HepG2 (cell line): ENCODE measurements around the gene CNTD1. TPM values are rescaled to one million over a fixed set of nuclear protein-coding genes. Genes with fewer than 3 reads are reported as not detected.

Source experiments
- ATAD3A ChIP-seq: sonication (generic); formaldehyde crosslinking; IDR thresholded peaks from 2 replicates; pipeline ENCODE4 v1.4.0; 2020; ENCODE audit warnings: missing genetic modification reagents
- BORCS8-MEF2B ChIP-seq: sonication (generic); formaldehyde crosslinking; IDR thresholded peaks from 2 replicates; pipeline ENCODE4 v1.8.0; 2022; ENCODE audit warnings: mild to moderate bottlenecking, missing genetic modification reagents
- FOXP1 ChIP-seq, 2 experiments: fragments of 450-650 bp in 1 of 2; IDR thresholded peaks; 2 replicates each; pipeline ENCODE4 v1.6.1; 2017 to 2018; ENCODE audit warnings: antibody characterized with exemption in 1 of 2
- KLF11 ChIP-seq: IDR thresholded peaks from 2 replicates; pipeline ENCODE4 v1.6.1; 2016; ENCODE audit warnings: missing compliant biosample characterization
- MED1 ChIP-seq: sonication (generic); formaldehyde crosslinking; IDR thresholded peaks from 2 replicates; pipeline ENCODE4 v1.4.0; 2020; ENCODE audit warnings: missing genetic modification reagents
- MLLT10 ChIP-seq: sonication (generic); formaldehyde crosslinking; IDR thresholded peaks from 2 replicates; pipeline ENCODE4 v1.4.0; 2020; ENCODE audit warnings: missing genetic modification reagents
- NFE2L2 ChIP-seq: fragments of 150-350 bp; IDR thresholded peaks from 2 replicates; pipeline ENCODE4 v1.6.1; 2014; ENCODE audit warnings: low read length
- NPAS2 ChIP-seq: sonication (generic); formaldehyde crosslinking; IDR thresholded peaks from 2 replicates; pipeline ENCODE4 v1.8.0; 2022; ENCODE audit warnings: mild to moderate bottlenecking, missing genetic modification reagents, borderline replicate concordance
- SMYD3 ChIP-seq: sonication (generic); formaldehyde crosslinking; IDR thresholded peaks from 2 replicates; pipeline ENCODE4 v1.8.1; 2023; ENCODE audit warnings: mild to moderate bottlenecking, missing genetic modification reagents
- TAF15 ChIP-seq: fragments of 200-400 bp; formaldehyde crosslinking; IDR thresholded peaks from one replicate; pipeline ENCODE4 v1.6.1; 2018; ENCODE audit warnings: mild to moderate bottlenecking, low read depth, low read length; ENCODE audit not compliant: poor library complexity, severe bottlenecking
- TBX2 ChIP-seq: sonication (generic); formaldehyde crosslinking; IDR thresholded peaks from 2 replicates; pipeline ENCODE4 v1.5.0; 2020; ENCODE audit warnings: missing genetic modification reagents, mild to moderate bottlenecking, borderline replicate concordance
- TBX3 ChIP-seq: fragments of 450-650 bp; IDR thresholded peaks from 2 replicates; pipeline ENCODE4 v1.6.1; 2017; ENCODE audit warnings: antibody characterized with exemption, mild to moderate bottlenecking, inconsistent platforms, borderline replicate concordance
- ZFX ChIP-seq: sonication (generic); formaldehyde crosslinking; IDR thresholded peaks from 2 replicates; pipeline ENCODE4 v1.4.0; 2020; ENCODE audit warnings: mild to moderate bottlenecking, low read depth, missing genetic modification reagents, moderate library complexity
- ZKSCAN8 ChIP-seq: IDR thresholded peaks from 2 replicates; pipeline ENCODE4 v1.6.1; 2016; ENCODE audit warnings: borderline replicate concordance, missing genetic modification reagents, missing compliant biosample characterization
- ZNF652 ChIP-seq: IDR thresholded peaks from 2 replicates; pipeline ENCODE4 v1.6.1; 2016; ENCODE audit warnings: low read depth, borderline replicate concordance
- ZNF761 ChIP-seq: sonication (generic); formaldehyde crosslinking; conservative IDR thresholded peaks from 2 replicates; pipeline ENCODE4 v1.4.0; 2020; ENCODE audit warnings: mild to moderate bottlenecking, missing genetic modification reagents
- ZNF777 ChIP-seq: sonication (generic); formaldehyde crosslinking; IDR thresholded peaks from 2 replicates; pipeline ENCODE4 v1.4.0; 2020; ENCODE audit warnings: missing genetic modification reagents
- ZSCAN31 ChIP-seq: sonication (generic); formaldehyde crosslinking; IDR thresholded peaks from 2 replicates; pipeline ENCODE4 v1.5.0; 2020; ENCODE audit warnings: low read depth, mild to moderate bottlenecking, missing genetic modification reagents
- polyA plus RNA-seq, 8 experiments: library from polyadenylated mRNA; depleted of rRNA in 3 of 8; stranded (reverse) in 7 of 8; unstranded in 1 of 8; fragments of >200 nt; fragmentation: Illumina TruSeq in 4 of 8; extraction: Trizol in 4 of 8; gene quantifications; 2 replicates each; pipeline versions ENCODE4 v1.2.1 to v1.2.3, GENCODE V29; 2011 to 2016; ENCODE audit warnings: low read depth in 4 of 8, missing spikeins in 1 of 8, mixed read lengths in 1 of 8; ENCODE audit not compliant: insufficient read depth in 1 of 8
- total RNA-seq, 5 experiments: library from RNA; depleted of rRNA; stranded (reverse); fragments of >200 nt; fragmentation: Illumina TruSeq; extraction: Trizol; gene quantifications; 2 replicates each; pipeline ENCODE4 v1.2.3, GENCODE V29; 2016; ENCODE audit warnings: low read depth in 1 of 5
- TF ChIP-seq, protein P1 (sequence below): sonication (generic); formaldehyde crosslinking; conservative IDR thresholded peaks from 2 replicates; pipeline ENCODE4 v1.4.0; 2020; ENCODE audit warnings: missing genetic modification reagents
- TF ChIP-seq, protein P2 (sequence below): sonication (generic); formaldehyde crosslinking; IDR thresholded peaks from 2 replicates; pipeline ENCODE4 v1.4.0; 2020; ENCODE audit warnings: mild to moderate bottlenecking, missing genetic modification reagents
- TF ChIP-seq, protein P3 (sequence below): sonication (generic); formaldehyde crosslinking; IDR thresholded peaks from 2 replicates; pipeline ENCODE4 v1.4.0; 2020; ENCODE audit warnings: mild to moderate bottlenecking, missing genetic modification reagents
- TF ChIP-seq, protein P4 (sequence below): sonication (generic); formaldehyde crosslinking; IDR thresholded peaks from 2 replicates; pipeline ENCODE4 v1.9.0; 2021; ENCODE audit warnings: missing genetic modification reagents, borderline replicate concordance

Gene CNTD1
- total and polyA plus RNA-seq, 2 of the 13 experiments (the other 11 are each of a cell fraction or from before 2014, with no cell fraction given): 0.11 to 0.15 TPM

DNA sequence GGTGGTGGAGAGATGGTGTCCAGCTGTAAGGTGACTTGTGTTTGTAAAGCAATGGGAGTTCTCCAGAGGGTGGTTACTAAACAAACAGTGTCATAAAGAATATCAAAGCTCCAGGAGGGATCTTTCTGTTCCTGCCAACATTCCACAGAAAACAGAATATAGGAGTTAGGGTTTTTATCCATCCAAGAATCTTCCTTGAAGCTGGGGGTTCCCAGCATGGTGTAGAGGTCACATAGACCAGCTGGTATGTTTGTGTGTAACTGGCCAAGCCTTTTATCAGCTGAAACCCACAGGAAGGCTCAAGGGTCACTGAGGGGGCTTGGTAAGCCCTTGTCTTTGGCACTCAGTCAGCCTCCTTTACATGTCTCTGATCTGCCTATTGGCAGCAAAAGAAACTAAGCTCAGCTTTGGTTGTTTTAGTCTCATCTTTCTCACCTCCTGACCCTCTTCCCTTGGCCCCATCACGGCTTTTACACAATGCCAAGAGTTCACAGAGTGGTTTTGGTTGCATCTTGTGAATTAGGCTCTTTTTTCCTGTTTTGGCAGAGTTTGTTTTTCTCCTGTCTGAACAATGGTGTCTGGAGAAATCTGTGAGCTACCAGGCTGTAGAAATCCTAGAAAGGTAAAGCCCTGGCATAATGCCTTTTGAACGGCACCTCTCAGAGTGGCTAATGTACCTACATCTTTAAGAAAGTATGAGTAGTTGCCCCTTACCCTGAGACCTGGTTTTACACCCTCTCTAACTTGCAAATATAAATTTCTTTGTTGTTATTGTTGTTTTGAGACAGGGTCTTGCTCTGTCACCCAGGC, 4.6 kb downstream of the CNTD1 start (continued):
- TF ChIP-seq FOXP1 (IDR thresholded peaks at IDR 0.05) (no peak), FOXP1 (CRISPR knock-in tag; IDR thresholded peaks at IDR 0.05) (no peak), SMYD3 (CRISPR knock-in tag) (no peak), NFE2L2 (no peak), MED1 (CRISPR knock-in tag) (peak; percentile 67), MLLT10 (CRISPR knock-in tag) (no peak), ZKSCAN8 (no peak), KLF11 (no peak), TAF15 (no peak), NPAS2 (no peak), TBX3 (no peak), ZSCAN31 (CRISPR knock-in tag) (no peak), ZNF777 (no peak), ATAD3A (CRISPR knock-in tag) (no peak), ZFX (CRISPR knock-in tag) (no peak), TBX2 (CRISPR knock-in tag) (peak; percentile 72; the same call in 1 of the 2 replicates), ZNF652 (CRISPR knock-in tag) (no peak), BORCS8-MEF2B (CRISPR knock-in tag) (no peak), ZNF761 (CRISPR knock-in tag) (no peak)
- TF ChIP-seq, protein P1, sequence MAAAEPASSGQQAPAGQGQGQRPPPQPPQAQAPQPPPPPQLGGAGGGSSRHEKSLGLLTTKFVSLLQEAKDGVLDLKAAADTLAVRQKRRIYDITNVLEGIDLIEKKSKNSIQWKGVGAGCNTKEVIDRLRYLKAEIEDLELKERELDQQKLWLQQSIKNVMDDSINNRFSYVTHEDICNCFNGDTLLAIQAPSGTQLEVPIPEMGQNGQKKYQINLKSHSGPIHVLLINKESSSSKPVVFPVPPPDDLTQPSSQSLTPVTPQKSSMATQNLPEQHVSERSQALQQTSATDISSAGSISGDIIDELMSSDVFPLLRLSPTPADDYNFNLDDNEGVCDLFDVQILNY (CRISPR knock-in tag): no peak
- TF ChIP-seq, protein P2, sequence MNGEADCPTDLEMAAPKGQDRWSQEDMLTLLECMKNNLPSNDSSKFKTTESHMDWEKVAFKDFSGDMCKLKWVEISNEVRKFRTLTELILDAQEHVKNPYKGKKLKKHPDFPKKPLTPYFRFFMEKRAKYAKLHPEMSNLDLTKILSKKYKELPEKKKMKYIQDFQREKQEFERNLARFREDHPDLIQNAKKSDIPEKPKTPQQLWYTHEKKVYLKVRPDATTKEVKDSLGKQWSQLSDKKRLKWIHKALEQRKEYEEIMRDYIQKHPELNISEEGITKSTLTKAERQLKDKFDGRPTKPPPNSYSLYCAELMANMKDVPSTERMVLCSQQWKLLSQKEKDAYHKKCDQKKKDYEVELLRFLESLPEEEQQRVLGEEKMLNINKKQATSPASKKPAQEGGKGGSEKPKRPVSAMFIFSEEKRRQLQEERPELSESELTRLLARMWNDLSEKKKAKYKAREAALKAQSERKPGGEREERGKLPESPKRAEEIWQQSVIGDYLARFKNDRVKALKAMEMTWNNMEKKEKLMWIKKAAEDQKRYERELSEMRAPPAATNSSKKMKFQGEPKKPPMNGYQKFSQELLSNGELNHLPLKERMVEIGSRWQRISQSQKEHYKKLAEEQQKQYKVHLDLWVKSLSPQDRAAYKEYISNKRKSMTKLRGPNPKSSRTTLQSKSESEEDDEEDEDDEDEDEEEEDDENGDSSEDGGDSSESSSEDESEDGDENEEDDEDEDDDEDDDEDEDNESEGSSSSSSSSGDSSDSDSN (CRISPR knock-in tag): no peak; the same call in 1 of the 2 replicates
- TF ChIP-seq, protein P3, sequence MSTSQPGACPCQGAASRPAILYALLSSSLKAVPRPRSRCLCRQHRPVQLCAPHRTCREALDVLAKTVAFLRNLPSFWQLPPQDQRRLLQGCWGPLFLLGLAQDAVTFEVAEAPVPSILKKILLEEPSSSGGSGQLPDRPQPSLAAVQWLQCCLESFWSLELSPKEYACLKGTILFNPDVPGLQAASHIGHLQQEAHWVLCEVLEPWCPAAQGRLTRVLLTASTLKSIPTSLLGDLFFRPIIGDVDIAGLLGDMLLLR (CRISPR knock-in tag): no peak
- TF ChIP-seq, protein P4, sequence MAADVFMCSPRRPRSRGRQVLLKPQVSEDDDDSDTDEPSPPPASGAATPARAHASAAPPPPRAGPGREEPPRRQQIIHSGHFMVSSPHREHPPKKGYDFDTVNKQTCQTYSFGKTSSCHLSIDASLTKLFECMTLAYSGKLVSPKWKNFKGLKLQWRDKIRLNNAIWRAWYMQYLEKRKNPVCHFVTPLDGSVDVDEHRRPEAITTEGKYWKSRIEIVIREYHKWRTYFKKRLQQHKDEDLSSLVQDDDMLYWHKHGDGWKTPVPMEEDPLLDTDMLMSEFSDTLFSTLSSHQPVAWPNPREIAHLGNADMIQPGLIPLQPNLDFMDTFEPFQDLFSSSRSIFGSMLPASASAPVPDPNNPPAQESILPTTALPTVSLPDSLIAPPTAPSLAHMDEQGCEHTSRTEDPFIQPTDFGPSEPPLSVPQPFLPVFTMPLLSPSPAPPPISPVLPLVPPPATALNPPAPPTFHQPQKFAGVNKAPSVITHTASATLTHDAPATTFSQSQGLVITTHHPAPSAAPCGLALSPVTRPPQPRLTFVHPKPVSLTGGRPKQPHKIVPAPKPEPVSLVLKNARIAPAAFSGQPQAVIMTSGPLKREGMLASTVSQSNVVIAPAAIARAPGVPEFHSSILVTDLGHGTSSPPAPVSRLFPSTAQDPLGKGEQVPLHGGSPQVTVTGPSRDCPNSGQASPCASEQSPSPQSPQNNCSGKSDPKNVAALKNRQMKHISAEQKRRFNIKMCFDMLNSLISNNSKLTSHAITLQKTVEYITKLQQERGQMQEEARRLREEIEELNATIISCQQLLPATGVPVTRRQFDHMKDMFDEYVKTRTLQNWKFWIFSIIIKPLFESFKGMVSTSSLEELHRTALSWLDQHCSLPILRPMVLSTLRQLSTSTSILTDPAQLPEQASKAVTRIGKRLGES (CRISPR knock-in tag): no peak
